Neural progenitor cell (in vitro differentiated cells): ENCODE measurements around the gene C9orf78.

Experiments used
- EZH2 ChIP-seq: fragments of 200-600 bp; sonication (generic); IDR thresholded peaks from 2 replicates; pipeline ENCODE4 v1.6.1; 2017; ENCODE audit warnings: antibody characterized with exemption, mild to moderate bottlenecking, moderate library complexity
- EZH2phosphoT487 ChIP-seq: fragments of 200-600 bp; sonication (generic); IDR thresholded peaks from 2 replicates; pipeline ENCODE4 v1.6.1; 2017; ENCODE audit warnings: antibody characterized with exemption
- TF ChIP-seq, protein P1 (sequence below): fragments of 200-600 bp; sonication (generic); IDR thresholded peaks from 2 replicates; pipeline ENCODE4 v1.5.1; 2017; ENCODE audit warnings: antibody characterized with exemption, mild to moderate bottlenecking

DNA sequence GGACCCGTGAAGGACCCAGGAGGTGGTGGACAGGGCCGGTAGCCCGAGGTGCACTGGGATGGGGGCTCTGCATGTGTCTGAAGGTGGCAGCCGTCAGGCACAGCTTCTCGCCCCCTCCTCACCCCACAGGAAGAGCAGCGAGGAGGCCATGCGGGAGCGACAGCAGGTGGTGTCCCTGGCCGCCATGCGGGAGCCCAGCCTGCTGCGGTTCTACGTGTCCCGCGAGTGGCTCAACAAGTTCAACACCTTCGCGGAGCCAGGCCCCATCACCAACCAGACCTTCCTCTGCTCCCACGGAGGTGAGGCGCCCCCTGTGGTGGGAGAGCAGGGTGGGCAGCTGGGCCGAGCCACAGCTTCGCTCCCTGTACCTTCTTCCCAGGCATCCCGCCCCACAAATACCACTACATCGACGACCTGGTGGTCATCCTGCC is 40.1 kb upstream of the C9orf78 start:
- TF ChIP-seq, protein P1, sequence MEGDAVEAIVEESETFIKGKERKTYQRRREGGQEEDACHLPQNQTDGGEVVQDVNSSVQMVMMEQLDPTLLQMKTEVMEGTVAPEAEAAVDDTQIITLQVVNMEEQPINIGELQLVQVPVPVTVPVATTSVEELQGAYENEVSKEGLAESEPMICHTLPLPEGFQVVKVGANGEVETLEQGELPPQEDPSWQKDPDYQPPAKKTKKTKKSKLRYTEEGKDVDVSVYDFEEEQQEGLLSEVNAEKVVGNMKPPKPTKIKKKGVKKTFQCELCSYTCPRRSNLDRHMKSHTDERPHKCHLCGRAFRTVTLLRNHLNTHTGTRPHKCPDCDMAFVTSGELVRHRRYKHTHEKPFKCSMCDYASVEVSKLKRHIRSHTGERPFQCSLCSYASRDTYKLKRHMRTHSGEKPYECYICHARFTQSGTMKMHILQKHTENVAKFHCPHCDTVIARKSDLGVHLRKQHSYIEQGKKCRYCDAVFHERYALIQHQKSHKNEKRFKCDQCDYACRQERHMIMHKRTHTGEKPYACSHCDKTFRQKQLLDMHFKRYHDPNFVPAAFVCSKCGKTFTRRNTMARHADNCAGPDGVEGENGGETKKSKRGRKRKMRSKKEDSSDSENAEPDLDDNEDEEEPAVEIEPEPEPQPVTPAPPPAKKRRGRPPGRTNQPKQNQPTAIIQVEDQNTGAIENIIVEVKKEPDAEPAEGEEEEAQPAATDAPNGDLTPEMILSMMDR, result peak; percentile 28
- TF ChIP-seq EZH2 (no peak), EZH2phosphoT487 (no peak)
